OCI-LY3 (cell line): ENCODE data around the gene ENAM.

Experiments
- EZH2phosphoT487 ChIP-seq: fragments of 200-600 bp; shearing (Covaris generic); IDR thresholded peaks from 2 replicates; pipeline ENCODE4 v1.6.1; 2018; ENCODE audit warnings: antibody characterized with exemption, mixed run types, low read depth
- TF ChIP-seq, protein P1 (sequence below): fragments of 200-600, 300-600 bp; sonication (generic); IDR thresholded peaks from 2 replicates; pipeline ENCODE4 v1.5.1; 2014; ENCODE audit warnings: antibody characterized with exemption, low read length, low read depth

DNA sequence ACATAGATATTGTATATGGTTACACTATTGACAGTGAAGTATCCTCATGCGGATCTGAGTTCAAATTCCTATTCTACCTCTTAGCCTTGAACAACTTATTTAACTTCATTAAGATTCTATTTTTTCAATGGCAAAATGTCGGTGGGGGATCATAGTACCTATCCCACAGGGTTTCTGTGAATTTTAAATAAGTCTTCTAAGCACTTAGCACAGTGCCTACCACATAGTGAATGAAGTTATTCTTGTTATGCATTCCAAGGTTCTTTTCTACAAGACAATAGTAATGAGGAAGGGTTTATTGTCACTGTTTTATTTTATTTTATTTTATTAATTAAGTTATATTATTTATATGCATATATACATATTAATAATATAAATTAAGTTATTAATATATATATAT is 8.8 kb upstream of the ENAM start:
- TF ChIP-seq, protein P1, sequence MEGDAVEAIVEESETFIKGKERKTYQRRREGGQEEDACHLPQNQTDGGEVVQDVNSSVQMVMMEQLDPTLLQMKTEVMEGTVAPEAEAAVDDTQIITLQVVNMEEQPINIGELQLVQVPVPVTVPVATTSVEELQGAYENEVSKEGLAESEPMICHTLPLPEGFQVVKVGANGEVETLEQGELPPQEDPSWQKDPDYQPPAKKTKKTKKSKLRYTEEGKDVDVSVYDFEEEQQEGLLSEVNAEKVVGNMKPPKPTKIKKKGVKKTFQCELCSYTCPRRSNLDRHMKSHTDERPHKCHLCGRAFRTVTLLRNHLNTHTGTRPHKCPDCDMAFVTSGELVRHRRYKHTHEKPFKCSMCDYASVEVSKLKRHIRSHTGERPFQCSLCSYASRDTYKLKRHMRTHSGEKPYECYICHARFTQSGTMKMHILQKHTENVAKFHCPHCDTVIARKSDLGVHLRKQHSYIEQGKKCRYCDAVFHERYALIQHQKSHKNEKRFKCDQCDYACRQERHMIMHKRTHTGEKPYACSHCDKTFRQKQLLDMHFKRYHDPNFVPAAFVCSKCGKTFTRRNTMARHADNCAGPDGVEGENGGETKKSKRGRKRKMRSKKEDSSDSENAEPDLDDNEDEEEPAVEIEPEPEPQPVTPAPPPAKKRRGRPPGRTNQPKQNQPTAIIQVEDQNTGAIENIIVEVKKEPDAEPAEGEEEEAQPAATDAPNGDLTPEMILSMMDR, result no peak
- TF ChIP-seq EZH2phosphoT487, result no peak
